AG04449 (cell line): ENCODE results near the gene HLA-DQA1.

Source experiments
- CTCF ChIA-PET: fragments of 350-600 bp; formaldehyde crosslinking; extraction: SDS; loops from one replicate; lab custom pipeline; 2021; ENCODE audit warnings: antibody characterized with exemption; lab: Yijun Ruan, JAX
- POLR2A ChIA-PET: fragments of 400-600, 350-600 bp; formaldehyde crosslinking; extraction: SDS; loops from one replicate; lab custom pipeline; 2020; ENCODE audit warnings: antibody characterized with exemption, inconsistent platforms; lab: Yijun Ruan, JAX
- DNase-seq: peaks from one replicate; pipeline ENCODE4 v3.0.0-alpha.2; 2010; ENCODE audit warnings: low read depth, low spot score
- H3K4me3 ChIP-seq: 2 replicates; pipeline ENCODE4 v1.5.1; 2011; ENCODE audit warnings: low read depth, mild to moderate bottlenecking, control low read depth, low read length
- TF ChIP-seq, protein P1 (sequence below): IDR thresholded peaks from one replicate; pipeline ENCODE4 v1.5.1; 2011; ENCODE audit warnings: mild to moderate bottlenecking, moderate library complexity, low read length, control low read depth, inconsistent platforms; ENCODE audit not compliant: insufficient read depth; ENCODE audit errors: missing control alignments

HLA-DQA1 gene

DNA sequence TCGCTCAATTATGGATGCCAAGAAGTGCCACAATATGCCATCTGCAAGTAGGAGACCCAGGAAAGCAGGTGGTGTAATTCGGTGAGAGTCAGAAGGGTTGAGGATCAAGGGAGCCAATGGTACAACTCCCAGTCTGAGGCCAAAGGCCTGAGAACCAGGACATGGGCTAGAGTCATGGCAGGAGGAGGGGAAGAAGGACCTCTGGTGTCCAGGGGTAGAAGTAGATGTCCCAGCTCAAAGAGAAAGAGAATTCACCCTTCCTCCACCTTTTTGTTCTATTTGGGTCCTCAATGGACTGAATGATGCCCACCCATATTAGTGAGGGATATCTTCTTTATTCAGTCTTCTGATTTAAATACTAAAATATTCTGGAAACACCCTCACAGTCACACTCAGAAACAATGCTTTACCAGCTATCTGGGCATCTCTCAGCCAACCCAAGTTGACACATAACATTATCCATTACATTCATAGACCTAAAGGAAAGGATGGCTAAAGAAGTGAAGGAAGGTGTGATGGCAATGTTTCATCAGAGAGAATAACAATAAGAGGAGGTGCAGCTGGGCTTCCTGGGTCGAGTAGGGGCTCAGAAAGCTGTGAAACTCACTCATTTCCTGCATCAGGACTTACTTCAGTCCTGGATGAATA lies 21.2 kb upstream of the HLA-DQA1 start:
- no peak overlapping the region for H3K4me3 ChIP-seq
- DNase-seq: no peak

GRCh38 chr6:32617751-32618150 lies 19.5 kb upstream of the HLA-DQA1 start:
- no peak for DNase-seq
- POLR2A ChIA-PET: no interaction called here

More for the DNA sequence above, 21.2 kb upstream of the HLA-DQA1 start:
- ChIA-PET CTCF (no interaction called here), POLR2A (no interaction called here)
- TF ChIP-seq, protein P1, sequence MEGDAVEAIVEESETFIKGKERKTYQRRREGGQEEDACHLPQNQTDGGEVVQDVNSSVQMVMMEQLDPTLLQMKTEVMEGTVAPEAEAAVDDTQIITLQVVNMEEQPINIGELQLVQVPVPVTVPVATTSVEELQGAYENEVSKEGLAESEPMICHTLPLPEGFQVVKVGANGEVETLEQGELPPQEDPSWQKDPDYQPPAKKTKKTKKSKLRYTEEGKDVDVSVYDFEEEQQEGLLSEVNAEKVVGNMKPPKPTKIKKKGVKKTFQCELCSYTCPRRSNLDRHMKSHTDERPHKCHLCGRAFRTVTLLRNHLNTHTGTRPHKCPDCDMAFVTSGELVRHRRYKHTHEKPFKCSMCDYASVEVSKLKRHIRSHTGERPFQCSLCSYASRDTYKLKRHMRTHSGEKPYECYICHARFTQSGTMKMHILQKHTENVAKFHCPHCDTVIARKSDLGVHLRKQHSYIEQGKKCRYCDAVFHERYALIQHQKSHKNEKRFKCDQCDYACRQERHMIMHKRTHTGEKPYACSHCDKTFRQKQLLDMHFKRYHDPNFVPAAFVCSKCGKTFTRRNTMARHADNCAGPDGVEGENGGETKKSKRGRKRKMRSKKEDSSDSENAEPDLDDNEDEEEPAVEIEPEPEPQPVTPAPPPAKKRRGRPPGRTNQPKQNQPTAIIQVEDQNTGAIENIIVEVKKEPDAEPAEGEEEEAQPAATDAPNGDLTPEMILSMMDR: no peak

DNA sequence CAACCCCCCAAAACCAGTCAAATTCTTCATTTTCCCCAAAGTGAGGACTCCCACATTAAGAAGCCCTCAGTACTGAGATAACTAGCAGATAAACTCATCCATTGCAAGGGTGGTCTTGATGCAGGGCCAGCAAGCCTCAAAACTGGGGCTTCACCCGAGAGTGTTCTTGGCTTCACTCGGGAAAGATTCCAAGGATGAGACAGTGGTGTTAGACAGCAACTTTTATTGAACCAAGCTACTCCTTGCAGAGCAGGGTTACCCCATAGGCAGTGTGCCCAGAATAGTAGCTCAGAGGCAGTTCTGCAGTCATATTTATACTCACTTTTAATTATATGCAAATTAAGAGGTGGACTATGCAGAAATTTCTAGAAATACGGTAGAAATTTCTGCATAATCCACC lies 15.8 kb upstream of the HLA-DQA1 start:
- no peak for DNase-seq

More at GRCh38 chr6:32617751-32618150, 19.5 kb upstream of the HLA-DQA1 start:
- CTCF ChIA-PET: no interaction called here
- no peak overlapping the region for H3K4me3 ChIP-seq
- TF ChIP-seq, protein P1: no peak

GRCh38 chr6:32622545-32623401 lies 14.4 kb upstream of the HLA-DQA1 start:
- TF ChIP-seq, protein P1: no peak

More for the DNA sequence above, 15.8 kb upstream of the HLA-DQA1 start:
- ChIA-PET CTCF (no interaction called here), POLR2A (no interaction called here)
- H3K4me3 ChIP-seq: no peak overlapping the region
- TF ChIP-seq, protein P1: no peak

DNA sequence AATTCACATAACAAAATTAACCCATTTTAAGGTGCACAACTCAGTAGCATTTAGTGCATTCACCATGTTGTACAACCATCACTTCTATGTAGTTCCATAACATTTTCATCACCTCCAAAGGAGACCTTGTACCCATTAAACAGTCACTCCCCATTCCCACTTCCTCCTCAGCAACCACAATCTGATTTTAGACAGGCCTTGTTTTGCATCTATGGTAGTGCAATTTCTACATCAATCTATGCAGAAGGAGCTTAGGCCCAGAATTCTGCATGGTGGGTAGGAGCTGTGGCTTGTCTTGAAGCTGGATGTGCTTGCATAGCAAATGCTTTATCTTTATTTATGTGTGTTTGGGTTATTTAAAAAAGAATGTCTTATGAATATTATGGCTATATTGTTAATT lies 13.5 kb upstream of the HLA-DQA1 start:
- TF ChIP-seq, protein P1: no peak
- no peak for DNase-seq
- ChIA-PET CTCF (no interaction called here), POLR2A (no interaction called here)
- H3K4me3 ChIP-seq: no peak overlapping the region

More at GRCh38 chr6:32622545-32623401, 14.4 kb upstream of the HLA-DQA1 start:
- CTCF ChIA-PET: interaction anchor here (1.1 kb wide), 1 partner anchor 245 kb away, joined by 4 read pairs; no protein-coding TSS in a partner anchor
- no peak for DNase-seq
- H3K4me3 ChIP-seq: no peak overlapping the region
- POLR2A ChIA-PET: no interaction called here

DNA sequence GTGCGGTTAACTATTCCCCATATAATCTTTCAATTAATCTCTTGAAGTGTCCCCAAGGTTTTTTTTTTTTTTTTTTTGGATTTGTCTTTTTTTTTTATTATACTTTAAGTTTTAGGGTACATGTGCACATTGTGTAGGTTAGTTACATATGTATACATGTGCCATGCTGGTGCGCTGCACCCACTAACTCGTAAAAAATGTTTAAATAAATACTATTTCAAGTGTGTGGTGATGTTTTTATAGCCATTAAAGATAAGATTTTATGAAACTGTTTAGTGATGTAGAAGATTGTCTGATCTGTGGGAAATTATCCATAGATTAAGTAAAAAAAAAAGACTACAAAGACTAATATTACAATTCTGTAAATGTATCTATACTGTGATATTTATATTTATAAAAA lies 12.6 kb upstream of the HLA-DQA1 start:
- CTCF ChIA-PET: no interaction called here
- DNase-seq: no peak
- TF ChIP-seq, protein P1: no peak
- POLR2A ChIA-PET: no interaction called here
- H3K4me3 ChIP-seq: no peak overlapping the region
